SJSA1 (cell line): ENCODE results near the gene IDH3A. TPM values are rescaled to one million over a fixed set of nuclear protein-coding genes. Genes with fewer than 3 reads are reported as not detected.

ENCODE experiments used
- DNase-seq, 2 experiments: peaks; one replicate each; pipeline ENCODE4 v3.0.0-alpha.2; 2015 to 2020; ENCODE audit warnings: low spot score in 2 of 2, low read depth in 1 of 2
- H3K27ac ChIP-seq: fragments of 250-450 bp; sonication (Bioruptor Pico); 2 replicates; pipeline ENCODE4 v1.5.1; 2020; ENCODE audit warnings: mild to moderate bottlenecking, moderate library complexity
- H3K27me3 ChIP-seq: fragments of 250-450 bp; sonication (Bioruptor Pico); replicated peaks from 2 replicates; pipeline ENCODE4 v1.5.1; 2020; ENCODE audit warnings: mild to moderate bottlenecking, moderate library complexity
- H3K36me3 ChIP-seq: fragments of 250-450 bp; sonication (Bioruptor Pico); 2 replicates; pipeline ENCODE4 v1.5.1; 2020; ENCODE audit warnings: mild to moderate bottlenecking
- H3K4me1 ChIP-seq: fragments of 250-450 bp; sonication (Bioruptor Pico); replicated peaks from 2 replicates; pipeline ENCODE4 v1.6.1; 2021; ENCODE audit warnings: mild to moderate bottlenecking
- H3K4me3 ChIP-seq: fragments of 250-450 bp; sonication (Bioruptor Pico); 2 replicates; pipeline ENCODE4 v1.5.1; 2020; ENCODE audit warnings: mild to moderate bottlenecking
- H3K9me3 ChIP-seq: fragments of 250-450 bp; sonication (Bioruptor Pico); replicated peaks from 2 replicates; pipeline ENCODE4 v1.5.1; 2020; ENCODE audit warnings: mild to moderate bottlenecking
- total RNA-seq: library from RNA; depleted of rRNA; stranded (reverse); fragments of >200 nt; shearing (Covaris generic); gene quantifications from 2 replicates; pipeline ENCODE4 v1.2.3, GENCODE V29; 2014; rRNA removed

IDH3A gene
- total RNA-seq: 64.6 and 66.8 TPM in 2 replicates

DNA sequence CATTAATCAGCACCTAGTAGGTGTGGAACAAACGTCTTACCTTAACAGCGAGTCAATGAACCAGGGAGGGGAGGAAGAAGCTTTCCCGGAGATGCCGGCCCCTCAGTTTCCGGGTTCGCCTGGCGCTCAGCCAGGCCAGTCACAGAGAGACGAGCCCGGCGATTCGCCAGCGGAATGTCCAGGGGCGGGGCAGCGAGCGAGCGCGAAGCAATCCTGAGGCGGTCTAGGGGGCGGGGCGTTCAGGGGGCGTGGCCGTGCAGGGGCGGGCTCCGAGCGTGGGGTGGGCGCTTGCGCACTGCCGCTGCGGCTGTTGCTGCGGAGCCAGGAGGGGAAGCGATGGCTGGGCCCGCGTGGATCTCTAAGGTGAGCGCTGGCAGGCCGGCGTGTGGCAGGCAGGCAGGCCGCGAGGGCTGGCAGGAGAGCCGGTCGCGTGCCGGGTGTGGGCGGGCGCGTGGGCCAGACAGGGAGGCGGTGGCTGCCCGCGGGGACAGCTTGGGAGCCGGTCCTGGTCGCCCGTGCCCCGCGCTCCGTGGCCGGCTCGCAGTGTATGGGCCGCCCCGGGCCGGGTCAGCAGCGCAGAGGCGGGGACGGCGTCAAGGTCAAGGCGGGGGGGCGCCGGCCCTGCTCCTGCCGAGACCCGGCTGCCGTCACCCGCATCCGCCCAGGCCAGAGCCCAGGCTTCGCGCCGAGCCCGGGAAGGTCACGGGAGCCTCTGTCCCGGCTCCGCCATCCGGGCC is at the start of gene IDH3A:
IDH3A (plus strand) TSS at position 295 of the 737 bp plus-strand sequence; CDS start at position 337, 42 bp downstream.
- Histone ChIP-seq H3K27ac (peak within 1 kb of the TSS; percentile 21), H3K36me3 (peaks cover 6% of the 10 kb centered on the region), H3K4me3 (peak within 1 kb of the TSS; percentile 95), H3K9me3 (no peaks in the 10 kb centered on the region), H3K27me3 (no peaks in the 10 kb centered on the region), H3K4me1 (peaks cover 12% of the 10 kb centered on the region)
- peak; percentile 92 to 99 for DNase-seq

DNA sequence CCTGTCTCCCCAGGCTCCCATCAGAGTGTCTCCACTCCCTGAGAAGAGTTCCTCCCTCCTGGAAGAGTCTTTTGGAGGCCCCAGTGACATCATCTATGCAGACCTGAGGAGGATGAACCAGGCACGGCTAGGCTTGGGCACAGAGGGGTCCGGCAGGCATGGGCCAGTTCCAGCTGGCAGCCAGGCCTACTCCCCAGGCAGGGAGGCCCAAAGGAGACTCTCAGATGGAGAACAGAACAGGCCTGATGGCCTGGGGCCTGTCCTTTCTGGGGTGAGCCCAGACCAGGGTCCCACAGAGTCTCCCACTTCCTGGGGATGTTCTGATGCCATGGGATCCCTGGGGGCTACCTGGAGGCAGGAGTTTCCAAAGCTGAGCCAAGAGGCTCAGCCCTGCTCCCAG is 48.3 kb upstream of the IDH3A start:
- Histone ChIP-seq H3K9me3 (no peaks in the 10 kb centered on the region), H3K36me3 (no peaks in the 10 kb centered on the region), H3K4me1 (no peaks in the 10 kb centered on the region; the same call in 1 of the 2 replicates), H3K4me3 (no peak overlapping the region), H3K27me3 (no peaks in the 10 kb centered on the region), H3K27ac (no peak overlapping the region)
- no peak for DNase-seq

DNA sequence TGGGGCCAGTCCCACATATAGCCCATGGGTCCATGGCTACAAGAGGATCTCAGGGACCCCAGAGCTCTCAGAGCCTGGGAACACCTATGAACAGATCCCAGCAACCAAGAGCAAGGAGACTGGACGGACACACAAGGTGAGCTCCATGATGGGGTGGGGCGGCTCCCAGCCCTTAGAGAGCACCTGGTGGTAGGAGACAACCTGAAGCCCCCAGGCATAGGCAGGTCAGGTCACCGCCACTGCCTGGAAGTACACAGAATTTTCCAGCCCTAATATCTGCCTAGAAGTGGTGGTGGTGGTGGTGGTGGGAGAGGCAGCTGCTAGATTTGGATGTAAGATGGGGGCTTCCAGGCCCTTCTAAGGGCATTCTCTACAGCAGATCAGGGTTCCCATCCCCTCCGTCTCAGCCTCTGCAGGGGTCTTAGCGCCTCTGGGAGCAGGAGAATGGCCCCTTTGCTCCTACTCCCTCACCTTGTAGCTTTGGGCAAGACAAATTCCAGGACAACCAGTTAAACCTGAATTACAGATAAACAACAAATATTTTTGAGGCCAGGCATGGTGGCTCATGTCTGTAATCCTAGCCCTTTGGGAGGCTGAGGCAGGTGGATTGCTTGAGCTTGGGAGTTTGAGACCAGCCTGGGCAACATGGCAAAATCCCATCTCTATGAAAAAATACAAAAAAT is 47.6 kb upstream of the IDH3A start:
- no peak for DNase-seq
- Histone ChIP-seq H3K9me3 (no peaks in the 10 kb centered on the region), H3K27me3 (no peaks in the 10 kb centered on the region), H3K4me1 (no peaks in the 10 kb centered on the region; the same call in 1 of the 2 replicates), H3K27ac (no peak overlapping the region), H3K36me3 (no peaks in the 10 kb centered on the region), H3K4me3 (no peak overlapping the region)

DNA sequence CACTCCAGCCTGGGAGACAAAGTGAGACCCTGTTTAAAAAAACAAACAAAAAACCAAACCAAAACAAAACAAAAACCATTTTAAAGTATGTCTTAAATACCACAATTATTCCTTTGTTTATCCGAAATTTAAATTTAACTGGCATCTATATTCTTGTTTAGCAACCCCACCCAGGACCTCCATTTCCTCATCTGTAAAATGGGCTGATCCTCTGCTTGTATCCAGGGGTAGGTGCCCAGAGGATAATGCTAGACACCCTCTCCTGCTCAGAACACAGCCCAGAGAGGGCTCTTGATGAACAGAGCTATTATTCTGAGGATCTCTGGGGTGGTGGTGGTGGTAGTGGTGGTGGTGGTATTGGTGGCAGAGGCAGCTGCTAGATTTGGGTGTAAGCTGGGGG is 47.0 kb upstream of the IDH3A start:
- Histone ChIP-seq H3K4me3 (no peak overlapping the region), H3K36me3 (no peaks in the 10 kb centered on the region), H3K27me3 (no peaks in the 10 kb centered on the region), H3K4me1 (no peaks in the 10 kb centered on the region; the same call in 1 of the 2 replicates), H3K27ac (no peak overlapping the region), H3K9me3 (no peaks in the 10 kb centered on the region)
- DNase-seq: no peak

DNA sequence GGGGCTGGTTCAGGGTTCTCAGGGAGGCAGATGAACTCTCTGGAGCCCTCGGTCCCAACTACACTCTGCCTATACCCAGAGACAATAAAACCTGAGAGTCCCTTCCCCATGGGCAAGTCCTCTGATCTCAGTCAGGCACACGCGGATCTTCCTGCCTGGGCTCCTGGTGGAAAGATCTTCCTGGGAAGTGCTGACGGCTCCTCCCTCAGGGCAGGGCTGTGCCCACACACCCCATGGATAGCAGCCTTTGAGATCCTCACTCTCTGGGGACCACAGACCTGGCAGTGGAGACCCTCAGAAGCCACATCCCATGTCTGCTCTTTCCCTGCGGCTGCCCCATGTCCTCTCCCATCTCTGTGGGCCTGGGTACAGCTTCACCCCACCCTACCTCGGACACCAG is 46.4 kb upstream of the IDH3A start:
- Histone ChIP-seq H3K27ac (no peak overlapping the region), H3K4me1 (no peaks in the 10 kb centered on the region; the same call in 1 of the 2 replicates), H3K27me3 (no peaks in the 10 kb centered on the region), H3K9me3 (no peaks in the 10 kb centered on the region), H3K4me3 (no peak overlapping the region), H3K36me3 (no peaks in the 10 kb centered on the region)
- DNase-seq: no peak

GRCh38 chr15:78103406-78104118 is 45.6 kb upstream of the IDH3A start:
- Histone ChIP-seq H3K27me3 (no peaks in the 10 kb centered on the region), H3K27ac (no peak overlapping the region), H3K36me3 (no peaks in the 10 kb centered on the region), H3K9me3 (no peaks in the 10 kb centered on the region), H3K4me1 (no peaks in the 10 kb centered on the region; the same call in 1 of the 2 replicates), H3K4me3 (no peak overlapping the region)
- DNase-seq: no peak

DNA sequence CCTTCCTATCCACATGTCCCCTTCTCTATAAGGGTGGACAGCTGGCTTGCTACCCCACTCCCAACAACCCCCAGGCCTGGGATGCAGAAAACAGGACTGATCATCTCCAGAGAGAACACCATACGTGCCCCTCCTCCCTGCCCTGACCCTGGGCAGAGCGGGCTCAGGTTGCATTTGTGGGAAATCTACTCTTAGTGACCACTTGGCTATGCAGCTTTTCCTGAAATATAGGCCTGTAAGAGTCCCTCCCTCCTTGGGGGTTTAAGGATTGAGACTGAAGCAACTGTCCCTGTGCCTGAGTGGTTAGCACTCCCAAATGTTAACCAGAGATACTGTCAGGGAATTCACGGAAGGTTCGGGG is 45.1 kb upstream of the IDH3A start:
- no peak overlapping the region for H3K27ac ChIP-seq
- no peak overlapping the region for H3K4me3 ChIP-seq
- H3K4me1 ChIP-seq: no peaks in the 10 kb centered on the region; the same call in 1 of the 2 replicates
- H3K9me3 ChIP-seq: no peaks in the 10 kb centered on the region
- no peak for DNase-seq
- H3K27me3 ChIP-seq: no peaks in the 10 kb centered on the region
- H3K36me3 ChIP-seq: no peaks in the 10 kb centered on the region

GRCh38 chr15:78104566-78105475 is 44.3 kb upstream of the IDH3A start:
- no peak for DNase-seq
- no peaks in the 10 kb centered on the region for H3K9me3 ChIP-seq
- no peak overlapping the region for H3K4me3 ChIP-seq
- H3K27me3 ChIP-seq: no peaks in the 10 kb centered on the region
- no peak overlapping the region for H3K27ac ChIP-seq
- H3K4me1 ChIP-seq: no peaks in the 10 kb centered on the region; the same call in 1 of the 2 replicates
- no peaks in the 10 kb centered on the region for H3K36me3 ChIP-seq

- Histone ChIP-seq H3K36me3 (no peaks in the 10 kb centered on the region), H3K27me3 (no peaks in the 10 kb centered on the region), H3K27ac (no peak overlapping the region), H3K9me3 (no peaks in the 10 kb centered on the region), H3K4me3 (no peak overlapping the region), H3K4me1 (no peaks in the 10 kb centered on the region; the same call in 1 of the 2 replicates)
- no peak for DNase-seq
Observed at GRCh38 chr15:78105476-78106241, 43.5 kb upstream of the IDH3A start.

- Histone ChIP-seq H3K27ac (no peak overlapping the region), H3K9me3 (no peaks in the 10 kb centered on the region), H3K4me3 (no peak overlapping the region), H3K27me3 (no peaks in the 10 kb centered on the region), H3K36me3 (no peaks in the 10 kb centered on the region), H3K4me1 (no peaks in the 10 kb centered on the region; the same call in 1 of the 2 replicates)
- DNase-seq: no peak
Observed at GRCh38 chr15:78107471-78107870, 41.7 kb upstream of the IDH3A start.

GRCh38 chr15:78108300-78109084 is 40.7 kb upstream of the IDH3A start:
- no peak overlapping the region for H3K4me3 ChIP-seq
- no peaks in the 10 kb centered on the region for H3K36me3 ChIP-seq
- H3K27me3 ChIP-seq: no peaks in the 10 kb centered on the region
- DNase-seq: peak; percentile 72 to 89
- no peaks in the 10 kb centered on the region for H3K4me1 ChIP-seq
- H3K9me3 ChIP-seq: no peaks in the 10 kb centered on the region
- H3K27ac ChIP-seq: no peak overlapping the region

DNA sequence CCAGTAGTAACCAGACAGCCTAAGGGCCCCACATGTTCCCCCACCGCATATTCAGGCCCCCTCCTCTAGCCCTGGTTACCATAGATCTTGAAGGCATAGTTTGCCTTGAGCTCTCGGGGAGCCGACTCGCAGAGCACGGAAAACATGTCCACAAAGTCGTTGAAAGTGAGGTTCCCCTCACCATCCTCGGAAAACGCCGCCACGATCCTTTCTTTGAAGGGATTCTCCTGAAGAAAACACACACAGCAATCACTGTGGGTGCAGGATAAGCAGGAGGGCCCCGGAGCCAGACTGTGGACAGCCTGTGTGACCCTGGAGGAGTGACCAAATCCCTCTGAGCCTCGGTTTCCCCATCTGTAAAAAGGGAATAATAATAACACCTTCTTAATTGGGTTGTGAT is 40.0 kb upstream of the IDH3A start:
- no peak overlapping the region for H3K4me3 ChIP-seq
- no peaks in the 10 kb centered on the region for H3K4me1 ChIP-seq
- no peaks in the 10 kb centered on the region for H3K36me3 ChIP-seq
- no peak for DNase-seq
- no peaks in the 10 kb centered on the region for H3K27me3 ChIP-seq
- H3K27ac ChIP-seq: no peak overlapping the region
- H3K9me3 ChIP-seq: no peaks in the 10 kb centered on the region
